H4 (cell line): ENCODE measurements around the gene NDUFB2. TPM values are rescaled to one million over a fixed set of nuclear protein-coding genes. Genes with fewer than 3 reads are reported as not detected.
"Not testable (repeated sequence)": the region's sequence is repeated elsewhere in the genome, so short reads cannot be mapped to it uniquely, and the experiment has no call there.

Source experiments
- DNase-seq: peaks from one replicate; pipeline ENCODE4 v3.0.0-alpha.2; 2015; ENCODE audit warnings: low spot score
- total RNA-seq: library from RNA; depleted of rRNA; stranded (reverse); fragments of >200 nt; shearing (Covaris generic); gene quantifications from 2 replicates; pipeline ENCODE4 v1.2.3, GENCODE V29; 2014

NDUFB2 gene
- total RNA-seq, 1 experiment from 2014 or later = 605 TPM

DNA sequence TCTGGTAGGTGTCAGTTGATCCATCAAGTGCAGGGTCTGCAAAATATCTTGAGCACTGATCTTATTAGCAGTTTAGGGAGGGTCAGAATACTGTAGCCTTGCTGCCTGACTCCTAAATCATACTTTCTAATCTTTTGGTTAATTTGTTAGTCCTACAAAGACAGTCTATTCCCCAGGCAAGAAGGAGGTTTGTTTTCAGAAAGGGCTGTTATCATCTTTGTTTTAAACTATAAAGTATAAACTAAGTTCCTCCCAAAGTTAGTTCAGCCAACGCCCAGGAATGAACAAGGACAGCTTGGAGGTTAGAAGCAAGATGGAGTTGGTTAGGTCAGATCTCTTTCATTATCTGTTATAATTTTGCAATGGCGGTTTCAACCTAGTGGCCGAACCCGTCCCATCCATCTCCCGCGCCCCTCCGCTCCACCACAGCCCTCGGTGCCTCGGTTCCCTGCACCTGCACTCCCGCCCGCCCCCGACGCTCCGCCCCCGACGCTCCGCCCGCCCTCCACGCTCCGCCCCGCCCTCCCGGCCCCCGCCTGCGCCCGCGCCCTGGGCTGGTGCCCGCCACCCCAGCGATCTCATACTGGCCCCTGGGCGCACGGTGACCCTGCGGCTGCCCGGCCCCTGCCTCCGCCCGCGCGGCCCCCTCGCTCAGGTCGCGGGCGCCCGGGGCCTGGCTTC, 24.0 kb upstream of the NDUFB2 start, which contains the start of gene ADCK2:
Gene ADCK2, plus strand, starts transcription at position 564 of the 681 bp plus-strand sequence. CDS start 386 bp downstream, outside the sequence.
- DNase-seq = no peak

DNA sequence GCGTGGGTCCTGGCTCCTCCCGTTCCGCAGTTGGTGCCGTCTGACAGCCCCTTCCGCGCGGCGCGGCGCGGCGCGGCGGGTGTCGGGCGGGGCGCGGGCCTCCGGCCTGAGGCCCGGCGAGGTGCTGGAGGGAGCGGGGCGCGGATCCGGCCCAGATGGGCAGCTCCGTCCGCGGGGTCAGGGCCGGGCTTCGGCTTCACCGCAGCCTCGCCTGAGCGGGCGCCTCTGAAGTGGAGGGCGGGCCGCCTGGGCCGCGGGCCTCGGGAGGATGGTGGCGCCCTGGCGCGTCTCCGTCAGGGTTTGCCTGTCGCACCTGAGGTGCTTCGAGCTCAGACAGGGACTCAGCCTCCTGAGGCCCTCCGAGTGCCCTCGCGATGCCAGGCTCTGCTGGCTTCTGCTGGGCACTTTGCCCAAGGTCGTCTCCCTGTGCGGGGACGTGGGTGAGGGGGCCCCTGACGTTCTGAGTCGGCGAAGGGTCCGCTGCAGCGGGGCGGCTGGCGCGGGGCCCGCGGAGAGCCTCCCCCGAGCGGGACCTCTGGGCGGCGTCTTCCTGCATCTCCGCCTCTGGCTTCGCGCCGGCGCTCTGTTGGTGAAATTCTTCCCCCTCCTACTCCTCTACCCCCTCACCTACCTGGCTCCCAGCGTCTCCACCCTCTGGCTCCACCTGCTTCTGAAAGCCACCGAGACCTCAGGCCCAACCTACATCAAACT, 23.3 kb upstream of the NDUFB2 start:
- no peak for DNase-seq

GRCh38 chr7:140673774-140674155, 22.7 kb upstream of the NDUFB2 start:
- DNase-seq = no peak

GRCh38 chr7:140674356-140674800, 22.1 kb upstream of the NDUFB2 start:
- no peak for DNase-seq

- DNase-seq = peak; percentile 53
Measured at GRCh38 chr7:140674899-140675701, 21.4 kb upstream of the NDUFB2 start.

DNA sequence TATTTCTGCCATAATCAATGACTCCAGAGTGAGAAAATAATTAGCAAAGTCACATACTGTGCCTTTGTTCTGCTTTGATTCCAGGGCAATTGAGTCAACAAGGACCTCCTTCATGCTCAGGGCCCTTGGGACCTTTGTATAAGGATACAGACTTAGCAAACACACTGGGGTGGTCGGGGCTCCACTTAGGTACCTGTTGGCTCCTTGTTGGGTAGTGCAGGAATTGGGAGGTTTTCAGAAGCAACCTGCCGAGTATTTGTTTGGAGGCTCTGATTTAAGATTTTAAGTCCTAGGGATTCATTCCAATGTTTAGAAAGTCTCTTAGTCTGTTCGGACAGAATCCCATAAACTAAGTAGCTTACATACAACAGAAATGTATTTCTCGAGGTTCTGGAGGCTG, 20.8 kb upstream of the NDUFB2 start:
- DNase-seq = no peak

DNA sequence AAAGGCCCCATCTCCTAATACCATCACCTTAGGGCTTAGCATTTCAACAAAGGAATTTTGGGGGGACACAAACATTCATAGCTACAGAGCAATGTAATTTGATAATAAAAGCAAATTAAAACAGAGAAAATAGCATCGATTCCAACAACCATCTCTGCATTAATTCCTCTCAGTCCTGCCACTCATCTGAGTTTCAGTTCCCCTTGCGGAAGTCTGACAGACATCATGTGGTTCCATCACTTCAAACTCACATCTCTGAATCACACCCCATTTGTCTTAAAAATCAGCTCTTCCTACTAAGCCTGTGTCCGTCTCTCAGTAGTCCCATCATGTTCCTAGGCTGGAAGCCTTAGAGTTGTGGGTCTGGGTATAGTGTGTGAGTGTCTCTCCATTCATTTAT, 20.2 kb upstream of the NDUFB2 start:
- no peak for DNase-seq

GRCh38 chr7:140676956-140677355, 19.6 kb upstream of the NDUFB2 start:
- DNase-seq = not testable (repeated sequence)

- no peak for DNase-seq
Measured at GRCh38 chr7:140677496-140677895, 19.0 kb upstream of the NDUFB2 start.

GRCh38 chr7:140678081-140678815, 18.3 kb upstream of the NDUFB2 start:
- no peak for DNase-seq

DNA sequence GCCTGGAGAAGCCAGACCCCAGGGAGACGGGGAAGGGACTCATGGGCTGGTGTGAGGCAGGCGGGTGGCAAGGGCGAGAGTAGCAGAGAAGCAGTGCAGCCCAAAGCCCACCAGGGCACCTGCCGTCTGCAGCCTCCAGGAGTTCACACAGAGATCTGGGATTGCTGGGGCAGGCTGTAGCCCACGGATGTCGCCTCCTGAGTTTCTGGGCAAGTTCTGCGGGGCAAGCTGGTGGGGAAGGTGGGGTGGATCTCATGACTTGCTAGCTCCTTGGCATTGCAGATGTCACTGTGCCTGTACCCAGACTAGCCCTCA, 17.7 kb upstream of the NDUFB2 start:
- no peak for DNase-seq

DNA sequence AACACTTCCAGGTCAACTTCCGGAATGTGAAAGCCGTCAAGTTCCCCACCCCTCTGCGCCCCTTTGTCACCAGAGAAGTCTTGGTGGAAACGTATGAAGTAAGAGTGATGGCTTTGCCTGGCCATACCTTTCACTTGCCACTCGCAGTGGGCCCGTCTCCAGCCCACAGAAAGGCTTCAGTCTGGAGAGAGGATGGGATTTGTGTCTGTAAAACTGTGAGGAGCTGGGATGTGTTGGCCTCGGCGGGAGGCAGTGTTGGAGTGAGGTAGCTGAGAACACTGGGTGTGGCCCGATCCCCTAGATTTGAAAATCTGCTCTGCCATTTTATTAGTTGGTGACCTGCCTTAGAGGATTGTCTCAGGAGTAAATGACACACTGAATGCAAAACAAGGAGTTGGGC, 17.3 kb upstream of the NDUFB2 start:
- no peak for DNase-seq

DNA sequence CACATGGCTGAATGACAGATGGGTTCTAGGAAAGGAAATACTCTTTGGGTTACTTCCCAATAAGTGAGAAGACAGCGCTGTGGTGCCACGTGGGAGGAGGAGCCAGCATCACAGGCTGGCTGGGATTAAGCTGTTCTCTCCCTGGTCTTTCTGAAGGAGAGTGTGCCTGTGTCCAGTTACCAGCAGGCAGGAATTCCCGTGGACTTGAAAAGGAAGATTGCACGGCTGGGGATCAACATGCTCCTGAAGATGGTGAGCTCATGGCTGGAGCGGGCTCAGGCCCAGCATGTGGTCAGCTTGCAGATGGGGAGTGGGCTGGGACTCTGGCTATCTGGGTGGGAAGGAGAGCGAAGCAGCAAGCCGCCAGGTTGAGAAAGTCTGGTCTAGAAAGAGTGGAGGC, 15.6 kb upstream of the NDUFB2 start:
- DNase-seq = no peak

DNA sequence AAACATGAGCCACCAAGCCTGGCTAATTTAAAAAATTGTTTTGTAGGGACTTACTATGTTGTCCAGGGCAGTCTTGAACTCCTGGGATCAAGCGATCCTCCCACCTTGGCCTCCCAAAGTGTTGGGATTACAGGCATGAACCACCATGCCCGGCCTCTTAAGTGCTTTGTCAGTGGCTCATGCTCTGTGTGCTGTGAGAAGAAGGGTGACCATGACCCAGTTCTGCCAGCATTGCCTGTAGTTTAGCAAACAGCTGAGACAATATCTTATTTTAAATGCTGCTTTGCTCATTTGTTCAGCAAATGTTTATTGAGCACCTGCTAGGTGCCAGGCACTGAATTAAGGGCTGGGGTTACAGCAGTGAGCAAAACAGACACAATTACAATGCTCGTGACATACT, 14.7 kb upstream of the NDUFB2 start:
- DNase-seq = no peak

- DNase-seq = no peak
Measured at GRCh38 chr7:140683657-140684056, 12.9 kb upstream of the NDUFB2 start.

DNA sequence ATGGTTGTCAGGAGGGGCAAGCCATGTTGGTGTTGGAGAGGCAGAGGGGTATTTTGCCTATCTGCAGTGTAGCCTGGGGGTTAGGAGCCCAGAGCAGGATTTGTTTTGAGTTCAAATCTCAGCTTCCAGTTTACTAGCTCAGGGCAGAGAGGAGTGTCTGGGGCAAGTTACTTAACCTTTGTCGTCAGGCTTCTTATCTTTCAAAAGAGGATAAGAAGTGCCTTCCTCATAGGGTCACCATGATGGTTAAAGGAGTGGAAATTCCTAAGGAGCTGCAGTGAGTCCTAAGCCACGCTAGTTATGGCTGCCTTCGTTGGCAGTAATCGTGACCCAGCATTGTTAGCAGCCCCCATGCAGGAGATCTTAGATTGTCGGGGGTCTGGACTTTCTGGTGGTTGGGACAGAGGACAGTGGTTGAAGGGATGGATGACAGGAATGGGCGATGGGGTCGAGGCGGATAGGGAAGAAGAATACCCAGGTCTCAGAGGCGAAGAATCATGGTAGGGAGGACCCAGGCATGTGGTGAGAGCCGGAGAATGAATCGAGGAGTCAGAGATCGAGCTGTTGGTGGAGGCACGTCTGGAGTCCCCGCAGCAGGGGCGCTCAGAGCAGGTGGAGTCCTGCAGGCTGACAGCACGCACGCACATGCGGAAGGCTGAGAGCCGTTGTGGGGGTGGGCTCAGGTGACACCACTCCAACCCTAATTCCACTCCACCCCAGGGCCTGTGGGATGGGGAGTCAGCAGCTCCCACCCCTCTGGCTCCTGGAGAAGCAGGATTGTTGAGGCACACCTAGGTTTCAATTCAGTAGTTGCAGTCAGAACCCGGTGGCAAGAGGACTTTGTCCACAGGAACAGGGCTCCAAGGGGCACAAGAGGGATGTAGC, 12.2 kb upstream of the NDUFB2 start:
- DNase-seq = no peak

- DNase-seq = no peak
Measured at GRCh38 chr7:140685407-140686087, 11.0 kb upstream of the NDUFB2 start.

DNA sequence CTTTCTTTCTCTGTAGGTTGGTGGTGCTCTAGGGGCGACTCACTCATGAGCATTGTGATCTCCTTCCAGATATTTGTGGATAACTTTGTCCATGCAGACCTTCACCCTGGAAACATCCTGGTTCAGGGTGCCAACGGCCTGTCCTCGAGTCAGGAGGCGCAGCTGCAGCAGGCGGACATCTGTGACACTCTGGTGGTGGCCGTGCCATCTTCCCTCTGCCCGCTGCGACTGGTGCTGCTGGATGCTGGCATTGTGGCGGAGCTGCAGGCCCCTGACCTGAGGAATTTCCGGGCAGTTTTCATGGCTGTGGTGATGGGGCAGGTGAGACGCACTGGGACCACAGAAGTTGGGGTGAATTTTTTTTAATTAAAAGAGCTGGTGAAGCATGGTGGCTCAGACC, 9.6 kb upstream of the NDUFB2 start:
- no peak for DNase-seq

DNA sequence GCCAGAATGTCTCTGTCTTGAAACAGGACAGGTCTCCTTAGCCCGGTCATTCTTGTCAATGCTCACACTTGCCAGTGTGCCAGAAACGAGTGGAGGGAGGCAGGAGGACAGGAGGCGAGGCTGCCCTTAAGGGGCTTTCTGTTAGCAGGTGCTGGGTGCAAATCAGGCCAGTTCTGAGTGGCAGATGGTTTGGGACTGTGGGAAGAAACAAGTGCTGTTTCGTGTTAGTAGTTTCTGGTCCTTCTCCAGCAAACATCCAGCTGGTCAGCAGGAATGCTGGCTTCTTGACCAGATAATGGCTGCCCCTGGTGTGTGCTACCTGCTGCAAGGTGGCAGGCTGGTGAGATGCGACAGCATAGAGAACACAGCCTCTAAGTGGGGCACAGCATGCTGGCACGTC, 8.2 kb upstream of the NDUFB2 start:
- no peak for DNase-seq
